Kidney (tissue), 14 donors: ENCODE results near the gene ST6GALNAC5. TPM values are rescaled to one million over a fixed set of nuclear protein-coding genes. Genes with fewer than 3 reads are reported as not detected.

Experiments used
- DNase-seq, 5 donors: peaks; one replicate each; pipeline ENCODE4 v3.0.0-alpha.2; 2013 to 2020
- FAIRE-seq: peaks from 2 replicates; lab custom pipeline; 2012; peaks lifted over from hg19 to GRCh38; lab: Jason Lieb, UNC
- H3K27ac ChIP-seq, 2 donors: one replicate each; pipeline ENCODE4 v1.7.0; 2013; ENCODE audit warnings: low read depth in 2 of 2, low read length in 2 of 2, inconsistent platforms in 1 of 2
- H3K27me3 ChIP-seq: one replicate; pipeline ENCODE4 v1.7.1; 2013; ENCODE audit warnings: low read length, inconsistent platforms; ENCODE audit not compliant: control insufficient read depth, insufficient read depth
- H3K36me3 ChIP-seq, 3 donors: one replicate each; pipeline versions ENCODE4 v1.7.0 to v1.7.1; 2013; ENCODE audit warnings: low read length in 3 of 3, control low read depth in 1 of 3, inconsistent platforms in 1 of 3; ENCODE audit not compliant: insufficient read depth in 3 of 3, control insufficient read depth in 2 of 3
- H3K4me1 ChIP-seq, 3 donors: one replicate each; pipeline versions ENCODE4 v1.7.0 to v1.7.1; 2013; ENCODE audit warnings: low read length in 3 of 3, inconsistent platforms in 1 of 3, low read depth in 1 of 3; ENCODE audit not compliant: control insufficient read depth in 2 of 3, insufficient read depth in 2 of 3
- H3K4me3 ChIP-seq, 3 donors: one replicate each; pipeline versions ENCODE4 v1.7.0 to v1.8.1; 2013; ENCODE audit warnings: low read length in 3 of 3, control low read depth in 1 of 3, inconsistent platforms in 1 of 3
- H3K9ac ChIP-seq, 3 donors: one replicate each; pipeline versions ENCODE4 v1.7.0 to v1.7.1; 2013; ENCODE audit warnings: low read length in 3 of 3, control low read depth in 1 of 3, inconsistent platforms in 1 of 3
- H3K9me3 ChIP-seq, 3 donors: one replicate each; pipeline versions ENCODE4 v1.7.0 to v1.7.1; 2013; ENCODE audit warnings: low read length in 3 of 3, control low read depth in 1 of 3, inconsistent platforms in 1 of 3; ENCODE audit not compliant: control insufficient read depth in 2 of 3, insufficient read depth in 1 of 3
- intact Hi-C: fragments of 100-400 bp; cut with DNase I; formaldehyde crosslinking; loops from one replicate; pipeline ENCODE4 v1.11.1; 2022
- polyA plus RNA-seq: library from polyadenylated mRNA; stranded (reverse); fragments of 350-450 nt; fragmentation: Illumina TruSeq; extraction: RNeasy Lipid Tissue Mini Kit (QIAGEN cat#74804); gene quantifications from one replicate; pipeline ENCODE4 v1.2.3, GENCODE V29; 2014; ENCODE audit warnings: low read depth, low replicate concordance; ENCODE audit not compliant: insufficient read depth
- total RNA-seq: library from RNA; stranded (reverse); fragmentation: NEBNext Ultra II Directional; extraction: Animal tissue kit (Norgen Biotek cat#: 25700); gene quantifications from one replicate; pipeline ENCODE4 v1.2.1, GENCODE V29; 2021
- TF ChIP-seq, protein P1 (sequence below): IDR thresholded peaks from 3 replicates; pipeline ENCODE4 v1.5.1; 2012; ENCODE audit warnings: mild to moderate bottlenecking, moderate library complexity, borderline replicate concordance; ENCODE audit not compliant: insufficient read depth; ENCODE audit errors: extremely low read depth
- donor health status: control.
- donor health status: control.
- donor health status: control.
- donor health status: control.
- donor health status: control.
- donor health status: DM: yes; HTN: yes; CAD: no.
- donor health status: Normal renal cell carcinoma (clear cell type).

ST6GALNAC5 gene
- total and polyA plus RNA-seq, 2 donors from 2014 or later = 0.34 to 0.50 TPM

DNA sequence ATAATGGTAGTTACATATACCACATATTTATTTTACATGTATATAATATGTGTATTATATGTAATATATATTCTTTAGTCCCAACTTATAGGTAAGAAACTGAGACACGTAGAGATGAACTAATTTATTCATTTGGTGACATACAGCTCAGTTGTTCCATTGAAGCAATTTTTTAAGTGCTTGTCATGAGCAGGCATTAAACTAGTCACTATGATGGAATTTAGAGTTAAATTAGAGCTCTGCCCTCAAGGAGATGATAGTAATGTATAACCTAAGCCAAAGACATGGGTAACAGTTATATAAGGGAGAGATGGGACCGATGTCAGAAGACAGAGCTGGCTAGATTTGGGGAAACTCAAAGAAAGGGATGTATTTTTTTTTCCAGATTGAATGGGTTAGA is 83.0 kb downstream of the ST6GALNAC5 start:
- Histone ChIP-seq H3K27me3 (no peaks in the 10 kb centered on the region), H3K27ac (no peak overlapping the region), H3K9me3 (no peaks in the 10 kb centered on the region), H3K4me3 (no peak overlapping the region), H3K9ac (no peak overlapping the region), H3K36me3 (no peaks in the 10 kb centered on the region), H3K4me1 (no peaks in the 10 kb centered on the region)
- intact Hi-C loops = no loop called here
- TF ChIP-seq, protein P1, sequence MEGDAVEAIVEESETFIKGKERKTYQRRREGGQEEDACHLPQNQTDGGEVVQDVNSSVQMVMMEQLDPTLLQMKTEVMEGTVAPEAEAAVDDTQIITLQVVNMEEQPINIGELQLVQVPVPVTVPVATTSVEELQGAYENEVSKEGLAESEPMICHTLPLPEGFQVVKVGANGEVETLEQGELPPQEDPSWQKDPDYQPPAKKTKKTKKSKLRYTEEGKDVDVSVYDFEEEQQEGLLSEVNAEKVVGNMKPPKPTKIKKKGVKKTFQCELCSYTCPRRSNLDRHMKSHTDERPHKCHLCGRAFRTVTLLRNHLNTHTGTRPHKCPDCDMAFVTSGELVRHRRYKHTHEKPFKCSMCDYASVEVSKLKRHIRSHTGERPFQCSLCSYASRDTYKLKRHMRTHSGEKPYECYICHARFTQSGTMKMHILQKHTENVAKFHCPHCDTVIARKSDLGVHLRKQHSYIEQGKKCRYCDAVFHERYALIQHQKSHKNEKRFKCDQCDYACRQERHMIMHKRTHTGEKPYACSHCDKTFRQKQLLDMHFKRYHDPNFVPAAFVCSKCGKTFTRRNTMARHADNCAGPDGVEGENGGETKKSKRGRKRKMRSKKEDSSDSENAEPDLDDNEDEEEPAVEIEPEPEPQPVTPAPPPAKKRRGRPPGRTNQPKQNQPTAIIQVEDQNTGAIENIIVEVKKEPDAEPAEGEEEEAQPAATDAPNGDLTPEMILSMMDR = no peak
- FAIRE-seq (no peak), DNase-seq (no peak)

DNA sequence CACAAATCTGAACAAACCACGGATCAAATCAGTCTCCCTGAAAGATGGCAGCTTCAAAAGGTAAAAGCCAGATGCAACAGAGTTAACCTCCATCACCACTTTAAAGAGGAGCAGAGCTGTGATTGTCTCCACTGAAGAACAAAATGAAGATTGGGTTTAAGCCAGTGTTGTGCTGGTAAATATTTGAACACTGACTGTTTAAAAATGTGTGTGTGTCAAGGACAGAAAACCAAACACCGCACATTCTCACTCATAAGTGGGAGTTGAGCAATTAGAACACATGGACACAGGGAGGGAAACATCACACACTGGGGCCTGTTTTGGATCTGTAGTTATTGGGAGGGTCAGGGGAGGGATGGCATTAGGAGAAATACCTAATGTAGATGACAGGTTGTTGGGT is 83.9 kb downstream of the ST6GALNAC5 start:
- no peaks in the 10 kb centered on the region for H3K27me3 ChIP-seq
- H3K9ac ChIP-seq = no peak overlapping the region
- TF ChIP-seq, protein P1 = no peak
- FAIRE-seq (no peak), DNase-seq (no peak)
- no peak overlapping the region for H3K27ac ChIP-seq
- no peaks in the 10 kb centered on the region for H3K4me1 ChIP-seq
- no peaks in the 10 kb centered on the region for H3K9me3 ChIP-seq
- no peaks in the 10 kb centered on the region for H3K36me3 ChIP-seq
- no peak overlapping the region for H3K4me3 ChIP-seq
- intact Hi-C loops = no loop called here

DNA sequence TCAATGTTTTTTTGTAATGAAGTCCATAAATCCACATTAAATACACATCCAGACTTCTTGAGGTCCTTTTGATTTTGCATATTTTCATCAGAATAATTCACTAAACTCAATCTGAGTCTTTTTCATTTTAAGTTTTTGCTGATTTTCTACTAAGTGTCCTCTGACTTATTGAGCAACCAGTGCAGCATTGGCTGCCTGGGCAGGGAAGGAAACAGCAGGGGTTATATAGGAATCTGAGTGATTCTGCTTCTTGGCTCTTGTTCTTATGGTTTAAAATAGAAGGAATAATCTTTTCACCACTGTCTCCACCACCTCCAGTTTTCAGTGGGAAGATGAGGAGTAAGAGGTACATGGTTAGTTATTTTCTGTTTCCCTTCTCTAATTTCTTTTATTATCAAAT is 88.4 kb downstream of the ST6GALNAC5 start:
- TF ChIP-seq, protein P1 = no peak
- intact Hi-C loops = no loop called here
- no peaks in the 10 kb centered on the region for H3K4me1 ChIP-seq
- no peak for FAIRE-seq
- DNase-seq = no peak
- no peak overlapping the region for H3K4me3 ChIP-seq
- no peak overlapping the region for H3K9ac ChIP-seq
- no peaks in the 10 kb centered on the region for H3K27me3 ChIP-seq
- no peaks in the 10 kb centered on the region for H3K36me3 ChIP-seq
- H3K9me3 ChIP-seq = no peaks in the 10 kb centered on the region
- no peak overlapping the region for H3K27ac ChIP-seq

DNA sequence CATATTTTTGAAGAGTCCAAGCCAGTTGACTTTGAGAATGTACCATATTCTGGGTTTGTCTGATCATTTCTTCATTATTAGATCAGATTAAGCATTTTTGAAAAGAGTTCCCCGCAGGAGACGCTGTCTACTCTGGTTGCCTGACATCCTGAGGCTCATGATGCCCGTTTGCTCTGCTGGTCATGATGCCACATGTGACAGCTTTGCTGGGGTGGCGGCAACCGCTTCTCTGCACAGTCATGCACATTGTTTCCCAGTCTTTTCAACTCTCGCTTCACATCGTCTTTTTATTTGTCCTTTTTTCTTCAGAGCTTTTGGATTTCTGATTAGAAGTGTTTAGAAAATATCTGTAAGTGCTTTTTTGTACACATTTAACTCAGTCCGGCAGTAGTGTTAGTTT is 90.7 kb downstream of the ST6GALNAC5 start:
- no peak for FAIRE-seq
- TF ChIP-seq, protein P1 = no peak
- H3K27me3 ChIP-seq = no peaks in the 10 kb centered on the region

More for the DNA sequence above, 90.7 kb downstream of the ST6GALNAC5 start:
- Histone ChIP-seq H3K27ac (no peak overlapping the region), H3K9me3 (no peaks in the 10 kb centered on the region), H3K36me3 (no peaks in the 10 kb centered on the region), H3K9ac (no peak overlapping the region), H3K4me3 (no peak overlapping the region), H3K4me1 (no peaks in the 10 kb centered on the region)
- no peak for DNase-seq
- intact Hi-C loops = no loop called here
